Endodermal cell (in vitro differentiated cells): ENCODE results near the gene ODR4. TPM values are rescaled to one million over a fixed set of nuclear protein-coding genes. Genes with fewer than 3 reads are reported as not detected.

Experiments used
- DNase-seq: peaks from one replicate; pipeline ENCODE4 v3.0.0-alpha.2; 2017
- H3K27ac ChIP-seq: 2 replicates; pipeline ENCODE4 v1.5.1; 2013; ENCODE audit warnings: mild to moderate bottlenecking, low read depth, low read length, moderate library complexity
- H3K27me3 ChIP-seq: 2 replicates; pipeline ENCODE4 v1.6.1; 2013; ENCODE audit warnings: mild to moderate bottlenecking, low read length, moderate library complexity; ENCODE audit not compliant: insufficient read depth, control insufficient read depth, poor library complexity, severe bottlenecking
- H3K36me3 ChIP-seq: 2 replicates; pipeline ENCODE4 v1.7.0; 2013; ENCODE audit warnings: mild to moderate bottlenecking, low read length, moderate library complexity; ENCODE audit not compliant: control insufficient read depth, insufficient read depth
- H3K4me1 ChIP-seq: one replicate; pipeline ENCODE4 v1.7.0; 2013; ENCODE audit warnings: low read length; ENCODE audit not compliant: control insufficient read depth, insufficient read depth
- H3K4me3 ChIP-seq: 2 replicates; pipeline ENCODE4 v1.5.1; 2013; ENCODE audit warnings: mild to moderate bottlenecking, low read length, moderate library complexity
- H3K9ac ChIP-seq: 2 replicates; pipeline ENCODE4 v1.6.1; 2013; ENCODE audit warnings: mild to moderate bottlenecking, low read length, moderate library complexity; ENCODE audit not compliant: poor library complexity, severe bottlenecking; ENCODE audit errors: extremely low read depth
- H3K9me3 ChIP-seq: 2 replicates; pipeline ENCODE4 v1.6.1; 2013; ENCODE audit warnings: mild to moderate bottlenecking, low read length, moderate library complexity; ENCODE audit not compliant: control insufficient read depth
- H3K27ac Mint-ChIP-seq: 2 replicates; pipeline ENCODE4 v1.8.0; 2020; ENCODE audit warnings: mixed read lengths
- H3K27me3 Mint-ChIP-seq: 2 replicates; pipeline ENCODE4 v1.8.0; 2021; ENCODE audit warnings: mild to moderate bottlenecking, mixed read lengths; ENCODE audit not compliant: insufficient read depth
- H3K36me3 Mint-ChIP-seq: 2 replicates; pipeline ENCODE4 v1.8.0; 2020; ENCODE audit warnings: low read depth, mixed read lengths
- H3K4me1 Mint-ChIP-seq: 2 replicates; pipeline ENCODE4 v1.8.0; 2020; ENCODE audit warnings: mixed read lengths
- H3K4me3 Mint-ChIP-seq: 2 replicates; pipeline ENCODE4 v1.8.0; 2020; ENCODE audit warnings: mild to moderate bottlenecking, moderate library complexity, mixed read lengths
- H3K9me3 Mint-ChIP-seq: 2 replicates; pipeline ENCODE4 v1.8.0; 2020; ENCODE audit warnings: mild to moderate bottlenecking, mixed read lengths
- WGBS, 2 experiments: methylation state at CpG; one replicate each; pipeline versions ENCODE4 v1.1.5 to v1.1.7; 2013; ENCODE audit warnings: missing lambda C conversion rate in 2 of 2, mixed read lengths in 1 of 2; ENCODE audit not compliant: insufficient coverage in 1 of 2, insufficient read length in 1 of 2; 5-methylcytosine and 5-hydroxymethylcytosine counted together
- total RNA-seq, 2 donors: library from RNA; stranded (reverse); fragmentation: NEBNext Ultra II Directional in 1 of 2; extraction: Animal tissue kit (Norgen Biotek cat#: 25700) in 1 of 2; gene quantifications; 2 replicates in 1 of 2; 3 replicates in 1 of 2; pipeline ENCODE4 v1.2.1, GENCODE V29; 2021
- TF ChIP-seq, protein P1 (sequence below): fragments of 200-600 bp; sonication (generic); conservative IDR thresholded peaks from 2 replicates; pipeline ENCODE4 v1.5.0; 2021; ENCODE audit warnings: antibody characterized with exemption, mild to moderate bottlenecking

Gene ODR4
- total RNA-seq, 2 donors from 2014 or later: 20.8 to 22.5 TPM

DNA sequence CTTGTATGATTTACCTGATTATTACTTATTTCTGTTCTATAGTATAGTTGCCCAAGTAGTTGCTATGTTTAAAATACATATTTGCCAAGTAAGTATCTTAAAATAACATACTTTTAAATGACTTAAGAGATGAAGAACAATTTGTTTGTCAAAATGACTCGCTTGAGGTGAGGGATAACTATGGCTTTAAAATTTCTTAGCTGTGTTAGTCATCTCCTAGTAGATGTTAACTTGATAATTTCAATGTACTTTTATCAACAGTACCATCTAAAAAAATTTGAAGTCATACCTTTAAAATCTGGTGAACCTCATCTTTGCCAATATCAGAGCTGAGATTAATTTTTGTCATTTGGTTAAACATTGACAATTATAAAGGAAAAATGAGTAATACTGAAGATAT, 37.7 kb downstream of the ODR4 start:
- peaks cover 60% of the 10 kb centered on the region for H3K36me3 ChIP-seq
- Mint-ChIP-seq H3K36me3 (peaks cover 15% of the 10 kb centered on the region), H3K9me3 (no peaks in the 10 kb centered on the region), H3K4me3 (no peak overlapping the region), H3K27me3 (no peaks in the 10 kb centered on the region), H3K4me1 (no peaks in the 10 kb centered on the region), H3K27ac (no peak overlapping the region)
- no peak for DNase-seq
- no peaks in the 10 kb centered on the region for H3K9me3 ChIP-seq
- no peak overlapping the region for H3K4me3 ChIP-seq
- H3K9ac ChIP-seq: no peak overlapping the region
- no peaks in the 10 kb centered on the region for H3K4me1 ChIP-seq
- WGBS, 2 experiments: 100% methylated on average over 1 of the region's 1 CpG; no CpG with 5 or more reads in 1 of the 2 experiments
- no peaks in the 10 kb centered on the region for H3K27me3 ChIP-seq
- H3K27ac ChIP-seq: no peak overlapping the region
- TF ChIP-seq, protein P1, sequence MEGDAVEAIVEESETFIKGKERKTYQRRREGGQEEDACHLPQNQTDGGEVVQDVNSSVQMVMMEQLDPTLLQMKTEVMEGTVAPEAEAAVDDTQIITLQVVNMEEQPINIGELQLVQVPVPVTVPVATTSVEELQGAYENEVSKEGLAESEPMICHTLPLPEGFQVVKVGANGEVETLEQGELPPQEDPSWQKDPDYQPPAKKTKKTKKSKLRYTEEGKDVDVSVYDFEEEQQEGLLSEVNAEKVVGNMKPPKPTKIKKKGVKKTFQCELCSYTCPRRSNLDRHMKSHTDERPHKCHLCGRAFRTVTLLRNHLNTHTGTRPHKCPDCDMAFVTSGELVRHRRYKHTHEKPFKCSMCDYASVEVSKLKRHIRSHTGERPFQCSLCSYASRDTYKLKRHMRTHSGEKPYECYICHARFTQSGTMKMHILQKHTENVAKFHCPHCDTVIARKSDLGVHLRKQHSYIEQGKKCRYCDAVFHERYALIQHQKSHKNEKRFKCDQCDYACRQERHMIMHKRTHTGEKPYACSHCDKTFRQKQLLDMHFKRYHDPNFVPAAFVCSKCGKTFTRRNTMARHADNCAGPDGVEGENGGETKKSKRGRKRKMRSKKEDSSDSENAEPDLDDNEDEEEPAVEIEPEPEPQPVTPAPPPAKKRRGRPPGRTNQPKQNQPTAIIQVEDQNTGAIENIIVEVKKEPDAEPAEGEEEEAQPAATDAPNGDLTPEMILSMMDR: no peak

DNA sequence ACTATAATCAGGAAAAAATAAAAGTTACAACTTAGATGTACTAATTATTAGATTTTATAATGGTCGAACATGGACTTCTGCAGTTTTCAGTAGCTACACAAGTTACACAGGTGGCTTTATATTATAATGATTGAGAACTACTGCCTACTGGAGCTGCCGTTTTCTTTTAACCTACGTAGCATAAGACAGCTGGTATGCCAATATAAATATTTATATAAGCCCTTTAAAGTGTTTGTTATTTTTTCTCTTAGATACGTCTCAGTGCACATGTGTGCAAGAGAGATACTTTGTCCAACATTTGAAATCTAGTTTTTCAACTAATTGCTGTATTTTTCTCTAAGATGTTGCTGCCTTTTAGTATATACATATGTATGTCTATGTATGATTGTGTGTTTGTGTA, 42.9 kb downstream of the ODR4 start:
- Mint-ChIP-seq H3K27ac (no peak overlapping the region), H3K9me3 (no peaks in the 10 kb centered on the region), H3K4me1 (no peaks in the 10 kb centered on the region), H3K36me3 (peaks cover 24% of the 10 kb centered on the region), H3K27me3 (no peaks in the 10 kb centered on the region), H3K4me3 (no peak overlapping the region)
- no peaks in the 10 kb centered on the region for H3K4me1 ChIP-seq
- peaks cover 45% of the 10 kb centered on the region for H3K36me3 ChIP-seq
- no peak overlapping the region for H3K27ac ChIP-seq
- DNase-seq: no peak
- TF ChIP-seq, protein P1: no peak
- H3K9me3 ChIP-seq: no peaks in the 10 kb centered on the region
- 96 to 100% methylated on average over 1 to 4 of the region's 4 CpGs for WGBS, 2 experiments
- no peak overlapping the region for H3K9ac ChIP-seq
- H3K4me3 ChIP-seq: no peak overlapping the region
- no peaks in the 10 kb centered on the region for H3K27me3 ChIP-seq

DNA sequence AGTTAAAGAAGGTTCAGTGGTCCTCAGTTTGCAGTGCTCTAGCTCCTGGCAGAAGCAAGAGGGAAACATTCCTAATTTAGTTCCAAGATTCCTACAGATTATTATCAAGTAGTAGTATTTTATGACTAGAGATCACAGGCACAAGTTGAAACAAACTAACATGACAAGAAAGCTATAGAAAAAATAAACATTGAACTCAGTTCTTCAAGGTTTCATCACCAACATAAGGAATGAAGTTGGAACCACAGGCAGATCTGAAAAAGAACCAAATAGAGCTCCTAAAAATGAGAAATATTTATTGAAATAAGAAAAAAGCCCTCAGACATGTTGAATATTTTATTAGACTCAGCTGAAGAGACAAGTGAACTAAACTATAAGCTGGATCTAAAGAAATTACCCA, 44.7 kb downstream of the ODR4 start:
- Histone ChIP-seq H3K4me3 (no peak overlapping the region), H3K9ac (no peak overlapping the region), H3K27me3 (no peaks in the 10 kb centered on the region), H3K4me1 (no peaks in the 10 kb centered on the region), H3K36me3 (peaks cover 40% of the 10 kb centered on the region), H3K9me3 (no peaks in the 10 kb centered on the region), H3K27ac (no peak overlapping the region)
- no peak for DNase-seq
- peaks cover 21% of the 10 kb centered on the region for H3K36me3 Mint-ChIP-seq
- no peaks in the 10 kb centered on the region for H3K4me1 Mint-ChIP-seq
- no peaks in the 10 kb centered on the region for H3K9me3 Mint-ChIP-seq
- TF ChIP-seq, protein P1: no peak
- no peaks in the 10 kb centered on the region for H3K27me3 Mint-ChIP-seq
- peak overlapping the region; percentile 18 for H3K27ac Mint-ChIP-seq
- no peak overlapping the region for H3K4me3 Mint-ChIP-seq
